ENCODE measurements around the gene EFEMP2. TPM values are rescaled to one million over a fixed set of nuclear protein-coding genes. Genes with fewer than 3 reads are reported as not detected.

Gene EFEMP2
- total RNA-seq, 1 experiment from 2014 or later: 23.7 TPM

DNA sequence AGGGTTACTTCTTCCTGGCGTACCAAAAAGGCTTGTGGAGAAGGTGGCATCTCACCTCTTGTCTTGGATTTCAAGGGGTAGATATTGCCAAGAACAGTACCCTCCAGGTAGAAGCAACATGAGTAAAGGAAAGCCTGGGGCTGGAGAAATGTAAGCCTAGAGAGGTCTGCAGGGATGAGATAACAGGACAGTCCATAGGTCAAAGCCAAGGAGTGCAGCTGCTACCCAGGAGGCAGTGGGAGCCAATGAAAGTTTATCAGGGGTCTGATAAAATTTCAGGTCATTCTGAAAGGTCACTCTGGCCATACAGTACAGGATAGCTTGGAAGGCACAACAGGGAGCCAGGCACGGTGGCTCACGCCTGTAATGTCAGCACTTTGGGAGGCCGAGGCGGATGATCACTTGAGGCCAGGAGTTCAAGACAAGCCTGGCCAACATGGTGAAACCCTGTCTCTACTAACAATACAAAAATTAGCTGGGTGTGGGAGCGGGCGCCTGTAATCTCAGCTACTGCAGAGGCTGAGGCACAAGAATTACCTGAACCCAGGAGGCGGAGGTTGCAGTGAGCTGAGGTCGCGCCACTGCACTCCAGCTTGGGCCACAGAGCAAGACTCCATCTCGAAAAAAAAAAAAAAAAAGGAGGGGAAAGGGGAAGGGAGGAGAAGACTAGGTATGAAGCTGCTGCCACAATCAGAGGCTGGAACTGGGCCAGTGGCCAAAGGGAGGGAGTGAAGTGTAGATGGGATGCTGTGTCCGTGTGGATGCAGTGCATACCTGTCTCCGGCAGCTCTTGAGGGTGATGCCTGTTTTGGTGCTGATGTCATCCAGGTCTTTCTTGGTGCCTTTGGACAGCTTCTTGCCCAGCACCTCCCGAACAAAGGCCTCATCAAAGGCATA is 14.5 kb upstream of the EFEMP2 start:
- BruUV-seq (replicated peaks): no TSS peak
- in situ Hi-C loops (cut with HindIII; ENCODE audit: low pct_unique_long_range_greater_than_20kb, low sequenced_read_pairs) (no loop called here), intact Hi-C loops (cut with micrococcal nuclease; ENCODE audit: unreplicated experiment) (no loop called here)
- Histone ChIP-seq H3K4me3 (ENCODE audit: low read depth in 2 of 2, low read length in 2 of 2) (peak overlapping the region; percentile 88 to 93), H3K9me3 (ENCODE audit: control insufficient read depth, insufficient read depth, low read depth, low read length) (no peaks in the 10 kb centered on the region), H3K4me1 (ENCODE audit: control insufficient read depth, insufficient read depth, low read length) (peaks cover 40% of the 10 kb centered on the region), H3K27me3 (ENCODE audit: control insufficient read depth, insufficient read depth, low read length) (no peaks in the 10 kb centered on the region), H3K36me3 (ENCODE audit: control insufficient read depth, insufficient read depth, low read length) (peaks cover 4% of the 10 kb centered on the region; the same call in 1 of the 2 replicates), H3K27ac (ENCODE audit: low read length) (peak overlapping the region; percentile 98)
- no peak for TF ChIP-seq SIN3A (IDR thresholded peaks at IDR 0.05; ENCODE audit: borderline replicate concordance, insufficient read depth, low read depth, low read length)
- TF ChIP-seq TCF7L2 (IDR thresholded peaks at IDR 0.05; ENCODE audit: low read depth, low read length): no peak
- TF ChIP-seq, protein P1, sequence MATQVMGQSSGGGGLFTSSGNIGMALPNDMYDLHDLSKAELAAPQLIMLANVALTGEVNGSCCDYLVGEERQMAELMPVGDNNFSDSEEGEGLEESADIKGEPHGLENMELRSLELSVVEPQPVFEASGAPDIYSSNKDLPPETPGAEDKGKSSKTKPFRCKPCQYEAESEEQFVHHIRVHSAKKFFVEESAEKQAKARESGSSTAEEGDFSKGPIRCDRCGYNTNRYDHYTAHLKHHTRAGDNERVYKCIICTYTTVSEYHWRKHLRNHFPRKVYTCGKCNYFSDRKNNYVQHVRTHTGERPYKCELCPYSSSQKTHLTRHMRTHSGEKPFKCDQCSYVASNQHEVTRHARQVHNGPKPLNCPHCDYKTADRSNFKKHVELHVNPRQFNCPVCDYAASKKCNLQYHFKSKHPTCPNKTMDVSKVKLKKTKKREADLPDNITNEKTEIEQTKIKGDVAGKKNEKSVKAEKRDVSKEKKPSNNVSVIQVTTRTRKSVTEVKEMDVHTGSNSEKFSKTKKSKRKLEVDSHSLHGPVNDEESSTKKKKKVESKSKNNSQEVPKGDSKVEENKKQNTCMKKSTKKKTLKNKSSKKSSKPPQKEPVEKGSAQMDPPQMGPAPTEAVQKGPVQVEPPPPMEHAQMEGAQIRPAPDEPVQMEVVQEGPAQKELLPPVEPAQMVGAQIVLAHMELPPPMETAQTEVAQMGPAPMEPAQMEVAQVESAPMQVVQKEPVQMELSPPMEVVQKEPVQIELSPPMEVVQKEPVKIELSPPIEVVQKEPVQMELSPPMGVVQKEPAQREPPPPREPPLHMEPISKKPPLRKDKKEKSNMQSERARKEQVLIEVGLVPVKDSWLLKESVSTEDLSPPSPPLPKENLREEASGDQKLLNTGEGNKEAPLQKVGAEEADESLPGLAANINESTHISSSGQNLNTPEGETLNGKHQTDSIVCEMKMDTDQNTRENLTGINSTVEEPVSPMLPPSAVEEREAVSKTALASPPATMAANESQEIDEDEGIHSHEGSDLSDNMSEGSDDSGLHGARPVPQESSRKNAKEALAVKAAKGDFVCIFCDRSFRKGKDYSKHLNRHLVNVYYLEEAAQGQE (IDR thresholded peaks at IDR 0.05; ENCODE audit: insufficient read depth in 1 of 2, low read depth in 2 of 2, low read length in 1 of 2): no peak
- TF ChIP-seq, protein P2, sequence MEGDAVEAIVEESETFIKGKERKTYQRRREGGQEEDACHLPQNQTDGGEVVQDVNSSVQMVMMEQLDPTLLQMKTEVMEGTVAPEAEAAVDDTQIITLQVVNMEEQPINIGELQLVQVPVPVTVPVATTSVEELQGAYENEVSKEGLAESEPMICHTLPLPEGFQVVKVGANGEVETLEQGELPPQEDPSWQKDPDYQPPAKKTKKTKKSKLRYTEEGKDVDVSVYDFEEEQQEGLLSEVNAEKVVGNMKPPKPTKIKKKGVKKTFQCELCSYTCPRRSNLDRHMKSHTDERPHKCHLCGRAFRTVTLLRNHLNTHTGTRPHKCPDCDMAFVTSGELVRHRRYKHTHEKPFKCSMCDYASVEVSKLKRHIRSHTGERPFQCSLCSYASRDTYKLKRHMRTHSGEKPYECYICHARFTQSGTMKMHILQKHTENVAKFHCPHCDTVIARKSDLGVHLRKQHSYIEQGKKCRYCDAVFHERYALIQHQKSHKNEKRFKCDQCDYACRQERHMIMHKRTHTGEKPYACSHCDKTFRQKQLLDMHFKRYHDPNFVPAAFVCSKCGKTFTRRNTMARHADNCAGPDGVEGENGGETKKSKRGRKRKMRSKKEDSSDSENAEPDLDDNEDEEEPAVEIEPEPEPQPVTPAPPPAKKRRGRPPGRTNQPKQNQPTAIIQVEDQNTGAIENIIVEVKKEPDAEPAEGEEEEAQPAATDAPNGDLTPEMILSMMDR (IDR thresholded peaks at IDR 0.05): no peak
- TF ChIP-seq POLR2AphosphoS5 (IDR thresholded peaks at IDR 0.05; ENCODE audit: low read depth, low read length): no peak
- ChIA-PET CTCF (interaction anchor here (0.6 to 1.3 kb wide), 3 partner anchors 25 to 42 kb away, joined by 3 to 8 read pairs (median 4); no protein-coding TSS in a partner anchor), POLR2A (interaction anchor here (0.6 to 1.1 kb wide), 2 partner anchors 13 to 46 kb away, joined by 4 to 10 read pairs; no protein-coding TSS in a partner anchor)
- DNase-seq (ENCODE audit: low read depth, low spot score) (no peak), ATAC-seq (no peak)

DNA sequence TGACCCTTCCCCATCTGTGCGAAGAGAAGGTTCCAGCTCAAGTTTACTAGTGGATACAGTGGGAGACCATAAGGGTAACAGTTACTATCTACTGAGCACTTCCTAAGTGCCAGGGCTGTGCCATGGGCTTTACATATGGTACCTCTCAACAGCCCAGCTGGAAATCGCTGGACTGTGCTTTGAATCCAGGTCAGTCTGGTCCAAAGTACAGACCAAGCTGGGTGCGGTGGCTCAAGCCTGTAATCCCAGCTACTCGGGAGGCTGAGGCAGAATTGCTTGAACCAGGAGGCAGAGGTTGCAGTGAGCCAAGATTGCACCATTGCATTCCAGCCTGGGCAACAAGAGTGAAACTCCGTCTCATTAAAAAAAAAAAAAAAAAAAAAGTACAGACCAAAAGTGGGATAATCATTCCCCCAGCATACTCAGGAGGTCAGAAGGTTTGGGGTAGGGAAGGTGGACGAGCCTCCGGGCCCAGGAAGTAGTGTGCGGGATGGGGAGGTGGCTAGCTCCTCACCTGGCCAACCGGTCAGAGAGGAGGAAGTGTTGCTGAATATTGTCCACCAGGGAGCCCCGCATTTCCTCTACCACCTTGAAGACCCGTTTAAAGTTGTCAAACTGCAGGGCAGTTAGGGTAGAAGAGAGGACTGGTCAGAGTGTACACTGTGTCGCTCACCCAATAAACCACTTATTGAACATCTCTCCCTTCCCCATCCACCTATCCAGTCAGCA is 13.4 kb upstream of the EFEMP2 start:
- no peaks in the 10 kb centered on the region for H3K27me3 ChIP-seq (ENCODE audit: control insufficient read depth, insufficient read depth, low read length)
- no peak overlapping the region for H3K27ac ChIP-seq (ENCODE audit: low read length)
- ATAC-seq (no peak), DNase-seq (ENCODE audit: low read depth, low spot score) (no peak)
- TF ChIP-seq, protein P1 (IDR thresholded peaks at IDR 0.05; ENCODE audit: insufficient read depth in 1 of 2, low read depth in 2 of 2, low read length in 1 of 2): no peak
- no peak for TF ChIP-seq SIN3A (IDR thresholded peaks at IDR 0.05; ENCODE audit: borderline replicate concordance, insufficient read depth, low read depth, low read length)
- TF ChIP-seq TCF7L2 (IDR thresholded peaks at IDR 0.05; ENCODE audit: low read depth, low read length): no peak
- TF ChIP-seq, protein P2 (IDR thresholded peaks at IDR 0.05): no peak
- TF ChIP-seq POLR2AphosphoS5 (IDR thresholded peaks at IDR 0.05; ENCODE audit: low read depth, low read length): no peak
- intact Hi-C loops (cut with micrococcal nuclease; ENCODE audit: unreplicated experiment) (no loop called here), in situ Hi-C loops (cut with HindIII; ENCODE audit: low pct_unique_long_range_greater_than_20kb, low sequenced_read_pairs) (no loop called here)
- no peak overlapping the region for H3K4me3 ChIP-seq (ENCODE audit: low read depth in 2 of 2, low read length in 2 of 2)
- H3K36me3 ChIP-seq (ENCODE audit: control insufficient read depth, insufficient read depth, low read length): peaks cover 4% of the 10 kb centered on the region; the same call in 1 of the 2 replicates
- POLR2A ChIA-PET: interaction anchor here (1.0 kb wide), 1 partner anchor 26 kb away, joined by 4 read pairs; no protein-coding TSS in a partner anchor
- peaks cover 37% of the 10 kb centered on the region for H3K4me1 ChIP-seq (ENCODE audit: control insufficient read depth, insufficient read depth, low read length)
- CTCF ChIA-PET: interaction anchor here (0.7 to 2.1 kb wide), 8 partner anchors 12 to 233 kb away, joined by 3 to 14 read pairs (median 5); partner anchors contain the start of gene MUS81
- no TSS peak for BruUV-seq (replicated peaks)
- no peaks in the 10 kb centered on the region for H3K9me3 ChIP-seq (ENCODE audit: control insufficient read depth, insufficient read depth, low read depth, low read length)

Measured in Panc1 (cell line).